Liver (tissue), 3 donors: Measurements from ENCODE around the gene GGTLC1.

Experiments
- ATF3 ChIP-seq: IDR thresholded peaks from 2 replicates; pipeline ENCODE4 v1.6.1; 2016; ENCODE audit warnings: antibody characterized with exemption
- EGR1 ChIP-seq, 2 donors: IDR thresholded peaks; 2 replicates each; pipeline ENCODE4 v1.6.1; 2016 to 2018; ENCODE audit warnings: antibody characterized with exemption in 2 of 2, low read depth in 2 of 2
- FOXA1 ChIP-seq: IDR thresholded peaks from 2 replicates; pipeline ENCODE4 v1.6.1; 2016; ENCODE audit warnings: antibody characterized with exemption
- FOXA2 ChIP-seq: IDR thresholded peaks from 2 replicates; pipeline ENCODE4 v1.6.1; 2016; ENCODE audit warnings: antibody characterized with exemption
- GABPA ChIP-seq, 2 donors: IDR thresholded peaks in 1 of 2; conservative IDR thresholded peaks in 1 of 2; 2 replicates each; pipeline ENCODE4 v1.6.1; 2016; ENCODE audit warnings: antibody characterized with exemption in 2 of 2, mild to moderate bottlenecking in 1 of 2, moderate library complexity in 1 of 2
- JUND ChIP-seq, 2 donors: IDR thresholded peaks; 2 replicates each; pipeline ENCODE4 v1.6.1; 2016; ENCODE audit warnings: antibody characterized with exemption in 2 of 2
- RAD21 ChIP-seq, 2 donors: IDR thresholded peaks; 2 replicates each; pipeline ENCODE4 v1.6.1; 2016; ENCODE audit warnings: antibody characterized with exemption in 2 of 2, mild to moderate bottlenecking in 2 of 2
- REST ChIP-seq: IDR thresholded peaks from 2 replicates; pipeline ENCODE4 v1.6.1; 2016; ENCODE audit warnings: antibody characterized with exemption, mild to moderate bottlenecking
- SP1 ChIP-seq: IDR thresholded peaks from 2 replicates; pipeline ENCODE4 v1.6.1; 2018; ENCODE audit warnings: antibody characterized with exemption, mild to moderate bottlenecking
- TAF1 ChIP-seq: conservative IDR thresholded peaks from 2 replicates; pipeline ENCODE4 v1.6.1; 2016; ENCODE audit warnings: antibody characterized with exemption, mild to moderate bottlenecking
- YY1 ChIP-seq: IDR thresholded peaks from 2 replicates; pipeline ENCODE4 v1.6.1; 2016; ENCODE audit warnings: antibody characterized with exemption, mild to moderate bottlenecking
- TF ChIP-seq, protein P1 (sequence below): IDR thresholded peaks from 2 replicates; pipeline ENCODE4 v1.6.1; 2016; ENCODE audit warnings: antibody characterized with exemption
- TF ChIP-seq, protein P2 (sequence below): fragments of 150-350 bp; IDR thresholded peaks from 2 replicates; pipeline ENCODE4 v1.5.1; 2017; ENCODE audit warnings: improper control_type of control experiment, low read depth, low read length; ENCODE audit not compliant: missing input control
- donor health status: healthy.
- donor health status: healthy.

DNA sequence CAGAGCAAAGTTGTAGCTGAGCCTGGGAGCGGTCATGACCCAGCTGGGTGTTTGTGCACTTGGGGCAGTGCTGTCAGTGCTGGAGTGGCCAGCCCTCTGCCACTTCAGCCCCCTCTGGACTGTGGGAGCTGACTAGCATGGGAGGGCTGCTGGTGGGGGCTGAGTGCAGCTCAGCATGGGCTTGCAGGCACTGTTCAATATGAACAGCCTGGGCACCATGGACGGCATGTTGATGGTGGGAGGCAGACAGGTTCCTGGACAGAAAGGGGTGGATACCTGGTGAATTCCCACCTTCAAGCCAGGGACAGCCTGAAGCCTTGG is 50.5 kb downstream of the GGTLC1 start:
- TF ChIP-seq, protein P1, sequence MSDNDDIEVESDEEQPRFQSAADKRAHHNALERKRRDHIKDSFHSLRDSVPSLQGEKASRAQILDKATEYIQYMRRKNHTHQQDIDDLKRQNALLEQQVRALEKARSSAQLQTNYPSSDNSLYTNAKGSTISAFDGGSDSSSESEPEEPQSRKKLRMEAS = no peak
- TF ChIP-seq, protein P2, sequence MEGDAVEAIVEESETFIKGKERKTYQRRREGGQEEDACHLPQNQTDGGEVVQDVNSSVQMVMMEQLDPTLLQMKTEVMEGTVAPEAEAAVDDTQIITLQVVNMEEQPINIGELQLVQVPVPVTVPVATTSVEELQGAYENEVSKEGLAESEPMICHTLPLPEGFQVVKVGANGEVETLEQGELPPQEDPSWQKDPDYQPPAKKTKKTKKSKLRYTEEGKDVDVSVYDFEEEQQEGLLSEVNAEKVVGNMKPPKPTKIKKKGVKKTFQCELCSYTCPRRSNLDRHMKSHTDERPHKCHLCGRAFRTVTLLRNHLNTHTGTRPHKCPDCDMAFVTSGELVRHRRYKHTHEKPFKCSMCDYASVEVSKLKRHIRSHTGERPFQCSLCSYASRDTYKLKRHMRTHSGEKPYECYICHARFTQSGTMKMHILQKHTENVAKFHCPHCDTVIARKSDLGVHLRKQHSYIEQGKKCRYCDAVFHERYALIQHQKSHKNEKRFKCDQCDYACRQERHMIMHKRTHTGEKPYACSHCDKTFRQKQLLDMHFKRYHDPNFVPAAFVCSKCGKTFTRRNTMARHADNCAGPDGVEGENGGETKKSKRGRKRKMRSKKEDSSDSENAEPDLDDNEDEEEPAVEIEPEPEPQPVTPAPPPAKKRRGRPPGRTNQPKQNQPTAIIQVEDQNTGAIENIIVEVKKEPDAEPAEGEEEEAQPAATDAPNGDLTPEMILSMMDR = no peak
- TF ChIP-seq JUND (IDR thresholded peaks at IDR 0.05) = no peak
- no peak for TF ChIP-seq RAD21 (IDR thresholded peaks at IDR 0.05)
- TF ChIP-seq TAF1 = no peak
- no peak for TF ChIP-seq GABPA (IDR thresholded peaks at IDR 0.05 in 1 of 2, conservative IDR thresholded peaks at IDR 0.05 in 1 of 2)
- no peak for TF ChIP-seq EGR1 (IDR thresholded peaks at IDR 0.05; ENCODE audit: low read depth in 2 of 2)
- TF ChIP-seq FOXA1 = no peak
- no peak for TF ChIP-seq REST
- no peak for TF ChIP-seq YY1
- no peak for TF ChIP-seq ATF3
- no peak for TF ChIP-seq FOXA2
- TF ChIP-seq SP1 = no peak
